HEK293 (cell line): ENCODE measurements around the gene GXYLT1.

Source experiments
- CTCF ChIP-seq: fragments of 450-650 bp; formaldehyde crosslinking; IDR thresholded peaks from 2 replicates; pipeline ENCODE4 v1.5.1; 2016; ENCODE audit warnings: missing biosample characterization, missing genetic modification characterization
- KLF10 ChIP-seq: fragments of 450-650 bp; IDR thresholded peaks from 2 replicates; pipeline ENCODE4 v1.5.1; 2018; ENCODE audit warnings: missing biosample characterization, mild to moderate bottlenecking, missing genetic modification characterization
- SCRT2 ChIP-seq: fragments of 450-650 bp; formaldehyde crosslinking; IDR thresholded peaks from 2 replicates; pipeline ENCODE4 v1.5.1; 2016; ENCODE audit warnings: missing biosample characterization, missing genetic modification characterization
- ZNF121 ChIP-seq: fragments of 450-650 bp; formaldehyde crosslinking; IDR thresholded peaks from 2 replicates; pipeline ENCODE4 v1.5.1; 2016; ENCODE audit warnings: missing biosample characterization, missing genetic modification characterization
- ZNF146 ChIP-seq: fragments of 450-650 bp; formaldehyde crosslinking; IDR thresholded peaks from 2 replicates; pipeline ENCODE4 v1.5.1; 2016; ENCODE audit warnings: missing biosample characterization, missing genetic modification characterization
- ZNF174 ChIP-seq: fragments of 450-650 bp; formaldehyde crosslinking; IDR thresholded peaks from 2 replicates; pipeline ENCODE4 v1.5.0; 2017; ENCODE audit warnings: missing biosample characterization, mild to moderate bottlenecking, missing genetic modification characterization
- ZNF274 ChIP-seq, 2 experiments: fragments of 200-500 bp in 1 of 2; fragments of 450-650 bp in 1 of 2; sonication (Bioruptor generic) in 1 of 2; formaldehyde crosslinking in 1 of 2; IDR thresholded peaks; 2 replicates each; pipeline versions ENCODE4 v1.5.1 to v1.6.1; 2014 to 2016; ENCODE audit warnings: borderline replicate concordance in 1 of 2, inconsistent platforms in 1 of 2, low read length in 1 of 2, missing biosample characterization in 1 of 2, missing genetic modification characterization in 1 of 2
- ZNF530 ChIP-seq: fragments of 450-650 bp; formaldehyde crosslinking; IDR thresholded peaks from 2 replicates; pipeline ENCODE4 v1.5.1; 2016; ENCODE audit warnings: low read depth, missing biosample characterization, missing genetic modification characterization
- TF ChIP-seq, protein P1 (sequence below): fragments of 450-650 bp; formaldehyde crosslinking; IDR thresholded peaks from 2 replicates; pipeline ENCODE4 v1.5.1; 2016; ENCODE audit warnings: missing biosample characterization, missing genetic modification characterization
- TF ChIP-seq, protein P2 (sequence below): fragments of 450-650 bp; formaldehyde crosslinking; IDR thresholded peaks from 2 replicates; pipeline ENCODE4 v1.5.1; 2016; ENCODE audit warnings: missing biosample characterization, missing genetic modification characterization

- TF ChIP-seq ZNF530 (tag by site-specific recombination), result no peak
- TF ChIP-seq SCRT2 (tag by site-specific recombination), result no peak
- TF ChIP-seq CTCF, result no peak
- TF ChIP-seq, protein P1, sequence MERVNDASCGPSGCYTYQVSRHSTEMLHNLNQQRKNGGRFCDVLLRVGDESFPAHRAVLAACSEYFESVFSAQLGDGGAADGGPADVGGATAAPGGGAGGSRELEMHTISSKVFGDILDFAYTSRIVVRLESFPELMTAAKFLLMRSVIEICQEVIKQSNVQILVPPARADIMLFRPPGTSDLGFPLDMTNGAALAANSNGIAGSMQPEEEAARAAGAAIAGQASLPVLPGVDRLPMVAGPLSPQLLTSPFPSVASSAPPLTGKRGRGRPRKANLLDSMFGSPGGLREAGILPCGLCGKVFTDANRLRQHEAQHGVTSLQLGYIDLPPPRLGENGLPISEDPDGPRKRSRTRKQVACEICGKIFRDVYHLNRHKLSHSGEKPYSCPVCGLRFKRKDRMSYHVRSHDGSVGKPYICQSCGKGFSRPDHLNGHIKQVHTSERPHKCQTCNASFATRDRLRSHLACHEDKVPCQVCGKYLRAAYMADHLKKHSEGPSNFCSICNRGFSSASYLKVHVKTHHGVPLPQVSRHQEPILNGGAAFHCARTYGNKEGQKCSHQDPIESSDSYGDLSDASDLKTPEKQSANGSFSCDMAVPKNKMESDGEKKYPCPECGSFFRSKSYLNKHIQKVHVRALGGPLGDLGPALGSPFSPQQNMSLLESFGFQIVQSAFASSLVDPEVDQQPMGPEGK (tag by site-specific recombination), result no peak
- TF ChIP-seq ZNF121, result no peak
- no peak for TF ChIP-seq ZNF274 (IDR thresholded peaks at IDR 0.05; ENCODE audit: low read length)
- no peak for TF ChIP-seq ZNF274 (tag by site-specific recombination; IDR thresholded peaks at IDR 0.05; ENCODE audit: borderline replicate concordance)
- TF ChIP-seq, protein P2, sequence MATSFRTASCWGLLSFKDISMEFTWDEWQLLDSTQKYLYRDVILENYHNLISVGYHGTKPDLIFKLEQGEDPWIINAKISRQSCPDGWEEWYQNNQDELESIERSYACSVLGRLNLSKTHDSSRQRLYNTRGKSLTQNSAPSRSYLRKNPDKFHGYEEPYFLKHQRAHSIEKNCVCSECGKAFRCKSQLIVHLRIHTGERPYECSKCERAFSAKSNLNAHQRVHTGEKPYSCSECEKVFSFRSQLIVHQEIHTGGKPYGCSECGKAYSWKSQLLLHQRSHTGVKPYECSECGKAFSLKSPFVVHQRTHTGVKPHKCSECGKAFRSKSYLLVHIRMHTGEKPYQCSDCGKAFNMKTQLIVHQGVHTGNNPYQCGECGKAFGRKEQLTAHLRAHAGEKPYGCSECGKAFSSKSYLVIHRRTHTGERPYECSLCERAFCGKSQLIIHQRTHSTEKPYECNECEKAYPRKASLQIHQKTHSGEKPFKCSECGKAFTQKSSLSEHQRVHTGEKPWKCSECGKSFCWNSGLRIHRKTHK, result no peak
- TF ChIP-seq ZNF174, result no peak
- no peak for TF ChIP-seq ZNF146
- TF ChIP-seq KLF10, result no peak
These were observed 18.3 kb upstream of the GXYLT1 start for GRCh38 chr12:42162965-42163364.
